BE2C (cell line): ENCODE data around the gene SLC6A18.

ENCODE experiments used
- DNase-seq: peaks from one replicate; pipeline ENCODE4 v3.0.0-alpha.2; 2020
- H3K27me3 ChIP-seq: fragments of 250-450 bp; sonication (Bioruptor Pico); 2 replicates; pipeline ENCODE4 v1.5.1; 2020; ENCODE audit warnings: mild to moderate bottlenecking
- H3K36me3 ChIP-seq: fragments of 250-450 bp; sonication (Bioruptor Pico); 2 replicates; pipeline ENCODE4 v1.5.1; 2020; ENCODE audit warnings: mild to moderate bottlenecking
- H3K4me1 ChIP-seq: fragments of 250-450 bp; sonication (Bioruptor Pico); 2 replicates; pipeline ENCODE4 v1.5.1; 2020
- H3K4me3 ChIP-seq: 2 replicates; pipeline ENCODE4 v1.5.1; 2011; ENCODE audit warnings: low read depth, low read length
- H3K9me3 ChIP-seq: fragments of 250-450 bp; sonication (Bioruptor Pico); 2 replicates; pipeline ENCODE4 v1.5.1; 2020
- CTCF ChIP-seq: IDR thresholded peaks from 2 replicates; pipeline ENCODE4 v1.5.1; 2012; ENCODE audit warnings: mild to moderate bottlenecking, low read depth, low read length

The SLC6A18 gene

GRCh38 chr5:1294206-1294834, 69.1 kb downstream of the SLC6A18 start:
- no peak for DNase-seq
- Histone ChIP-seq H3K4me3 (no peak overlapping the region), H3K36me3 (no peaks in the 10 kb centered on the region), H3K27me3 (no peaks in the 10 kb centered on the region), H3K4me1 (no peaks in the 10 kb centered on the region), H3K9me3 (no peaks in the 10 kb centered on the region)
- no peak for TF ChIP-seq CTCF

GRCh38 chr5:1294835-1295649, 69.9 kb downstream of the SLC6A18 start, which contains the start of gene TERT:
TSS of gene TERT (minus strand) at chr5:1295068. CDS start at chr5:1294989, 79 bp downstream.
- no peaks in the 10 kb centered on the region for H3K36me3 ChIP-seq
- peak; percentile 69 for DNase-seq
- no peak for TF ChIP-seq CTCF
- H3K4me1 ChIP-seq: no peaks in the 10 kb centered on the region
- no peak within 1 kb of the TSS for H3K4me3 ChIP-seq
- H3K9me3 ChIP-seq: no peaks in the 10 kb centered on the region
- H3K27me3 ChIP-seq: no peaks in the 10 kb centered on the region

- TF ChIP-seq CTCF: no peak
- H3K4me3 ChIP-seq: no peak overlapping the region
Measured at GRCh38 chr5:1295650-1296037, 70.5 kb downstream of the SLC6A18 start.

More at GRCh38 chr5:1295650-1296037, 70.5 kb downstream of the SLC6A18 start:
- H3K4me1 ChIP-seq: no peaks in the 10 kb centered on the region
- no peaks in the 10 kb centered on the region for H3K9me3 ChIP-seq
- no peaks in the 10 kb centered on the region for H3K27me3 ChIP-seq
- no peak for DNase-seq
- H3K36me3 ChIP-seq: no peaks in the 10 kb centered on the region
